NB4 (cell line): ENCODE data around the gene CDPF1.

Experiments
- DNase-seq: peaks from one replicate; pipeline ENCODE4 v3.0.0; 2010; ENCODE audit warnings: low read depth
- H3K4me3 ChIP-seq: one replicate; pipeline ENCODE4 v1.5.1; 2011; ENCODE audit warnings: mild to moderate bottlenecking, low read depth, low read length, moderate library complexity
- MYC ChIP-seq: IDR thresholded peaks from 2 replicates; pipeline ENCODE4 v1.6.1; 2011; ENCODE audit warnings: low read depth, low read length
- POLR2A ChIP-seq: IDR thresholded peaks from 2 replicates; pipeline ENCODE4 v1.6.1; 2011; ENCODE audit warnings: mild to moderate bottlenecking; ENCODE audit not compliant: insufficient read length; ENCODE audit errors: extremely low read depth
- TF ChIP-seq, protein P1 (sequence below): IDR thresholded peaks from 2 replicates; pipeline ENCODE4 v1.6.1; 2011; ENCODE audit warnings: low read depth, low read length
- TF ChIP-seq, protein P2 (sequence below): IDR thresholded peaks from one replicate; pipeline ENCODE4 v1.5.1; 2012; ENCODE audit warnings: low read depth, low read length

Gene CDPF1

DNA sequence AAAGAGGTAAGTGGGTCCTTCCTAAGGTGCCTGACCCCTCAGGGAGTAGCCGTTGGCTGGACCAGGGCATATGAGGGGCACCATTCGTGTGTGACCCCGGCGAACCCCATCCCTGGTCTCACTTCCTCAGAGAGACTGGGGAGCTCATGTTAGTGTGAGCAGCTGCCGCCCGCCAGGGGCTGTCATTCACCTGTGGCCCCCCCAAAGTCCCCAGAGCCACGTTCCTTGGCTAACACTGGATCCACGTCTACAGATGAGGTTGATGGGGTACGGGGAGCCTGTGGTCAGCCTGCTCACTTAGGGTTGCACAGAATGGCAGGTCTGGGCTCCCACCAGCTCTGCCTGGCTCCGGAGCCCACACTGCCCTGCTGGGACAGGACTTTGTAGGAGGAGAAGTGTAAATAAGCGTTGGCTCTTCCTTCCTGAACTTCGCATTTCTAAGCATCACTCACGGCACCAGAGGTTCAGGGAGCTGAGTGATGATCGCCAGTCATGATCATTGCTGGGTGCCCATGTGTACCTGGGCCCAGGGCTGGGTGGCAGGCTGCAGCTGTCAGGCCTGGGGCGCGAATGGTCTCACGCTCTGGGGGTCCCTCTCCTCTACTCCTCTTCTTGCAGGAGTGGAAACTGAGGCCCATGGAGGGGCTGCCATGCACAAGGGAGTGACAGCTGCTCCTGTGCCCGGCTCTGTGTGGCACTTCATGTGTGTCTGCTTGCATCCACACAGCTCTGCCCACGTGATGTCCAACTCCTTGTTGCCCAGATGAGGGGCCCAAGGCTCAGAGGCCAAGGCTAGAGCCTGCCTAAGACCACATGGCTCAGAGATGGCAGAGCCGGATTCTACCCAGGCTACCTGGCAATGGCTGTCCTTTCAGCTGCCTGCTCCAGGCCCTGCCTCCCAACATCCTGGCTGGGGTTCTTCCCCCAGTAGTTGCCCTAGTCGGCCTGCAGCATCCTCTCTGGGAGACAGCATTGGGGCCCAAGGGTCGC, 28.9 kb upstream of the CDPF1 start:
- H3K4me3 ChIP-seq: no peak overlapping the region
- DNase-seq: no peak
- TF ChIP-seq POLR2A (no peak), MYC (no peak)
- TF ChIP-seq, protein P1, sequence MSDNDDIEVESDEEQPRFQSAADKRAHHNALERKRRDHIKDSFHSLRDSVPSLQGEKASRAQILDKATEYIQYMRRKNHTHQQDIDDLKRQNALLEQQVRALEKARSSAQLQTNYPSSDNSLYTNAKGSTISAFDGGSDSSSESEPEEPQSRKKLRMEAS: no peak
- TF ChIP-seq, protein P2, sequence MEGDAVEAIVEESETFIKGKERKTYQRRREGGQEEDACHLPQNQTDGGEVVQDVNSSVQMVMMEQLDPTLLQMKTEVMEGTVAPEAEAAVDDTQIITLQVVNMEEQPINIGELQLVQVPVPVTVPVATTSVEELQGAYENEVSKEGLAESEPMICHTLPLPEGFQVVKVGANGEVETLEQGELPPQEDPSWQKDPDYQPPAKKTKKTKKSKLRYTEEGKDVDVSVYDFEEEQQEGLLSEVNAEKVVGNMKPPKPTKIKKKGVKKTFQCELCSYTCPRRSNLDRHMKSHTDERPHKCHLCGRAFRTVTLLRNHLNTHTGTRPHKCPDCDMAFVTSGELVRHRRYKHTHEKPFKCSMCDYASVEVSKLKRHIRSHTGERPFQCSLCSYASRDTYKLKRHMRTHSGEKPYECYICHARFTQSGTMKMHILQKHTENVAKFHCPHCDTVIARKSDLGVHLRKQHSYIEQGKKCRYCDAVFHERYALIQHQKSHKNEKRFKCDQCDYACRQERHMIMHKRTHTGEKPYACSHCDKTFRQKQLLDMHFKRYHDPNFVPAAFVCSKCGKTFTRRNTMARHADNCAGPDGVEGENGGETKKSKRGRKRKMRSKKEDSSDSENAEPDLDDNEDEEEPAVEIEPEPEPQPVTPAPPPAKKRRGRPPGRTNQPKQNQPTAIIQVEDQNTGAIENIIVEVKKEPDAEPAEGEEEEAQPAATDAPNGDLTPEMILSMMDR: no peak

DNA sequence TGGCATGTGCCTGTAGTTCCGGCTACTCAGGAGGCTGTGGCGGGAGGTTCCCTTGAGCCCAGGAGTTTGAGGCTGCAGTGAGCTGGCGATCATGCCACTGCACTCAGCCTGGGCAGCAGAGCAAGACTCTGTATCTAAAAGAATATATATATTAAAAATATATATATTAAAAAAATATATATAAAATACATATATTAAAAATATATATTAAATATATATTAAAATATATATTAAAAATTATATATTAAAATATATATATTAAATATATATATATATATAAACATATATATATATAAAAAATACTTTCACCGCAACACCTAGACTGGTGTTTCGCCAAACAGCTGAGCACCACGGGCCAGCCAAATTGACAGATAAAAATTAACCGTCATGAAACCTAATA, 26.5 kb upstream of the CDPF1 start:
- TF ChIP-seq POLR2A (no peak), MYC (no peak)
- TF ChIP-seq, protein P1: no peak
- TF ChIP-seq, protein P2: no peak
- no peak overlapping the region for H3K4me3 ChIP-seq
- DNase-seq: no peak

DNA sequence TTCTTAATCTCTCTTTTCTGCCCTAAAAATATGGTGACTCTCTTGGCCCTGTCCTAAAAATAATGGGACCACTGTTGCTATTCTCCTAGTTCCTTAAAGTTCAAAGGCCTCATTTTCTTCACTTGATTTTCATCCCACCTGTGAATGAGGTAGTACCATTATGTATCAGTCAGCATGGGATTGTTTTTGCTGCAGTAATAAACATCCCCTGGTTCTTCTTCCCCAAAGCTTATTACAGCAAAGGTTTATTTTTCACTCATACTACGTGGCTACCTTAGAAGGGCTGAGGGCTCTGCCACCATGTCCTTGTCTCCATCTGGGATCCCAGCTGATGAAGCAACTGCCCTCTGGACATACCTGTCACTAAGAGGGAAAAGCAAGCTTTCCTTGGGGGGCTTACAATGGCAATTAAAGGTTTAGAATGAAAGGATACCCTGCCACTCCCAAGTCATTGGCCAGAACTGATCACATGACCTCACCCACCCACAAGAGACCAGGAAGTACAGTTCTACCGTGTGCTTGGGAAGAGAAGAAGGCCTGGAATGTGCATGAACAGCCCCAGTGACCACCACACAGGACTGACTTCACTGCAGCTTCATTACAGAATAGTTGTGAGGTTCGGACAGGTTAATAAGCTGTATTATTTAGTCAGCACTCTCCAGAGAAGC, 25.5 kb upstream of the CDPF1 start:
- DNase-seq: no peak
- H3K4me3 ChIP-seq: no peak overlapping the region
- no peak for TF ChIP-seq POLR2A
- TF ChIP-seq, protein P2: no peak
- no peak for TF ChIP-seq MYC
- TF ChIP-seq, protein P1: no peak

DNA sequence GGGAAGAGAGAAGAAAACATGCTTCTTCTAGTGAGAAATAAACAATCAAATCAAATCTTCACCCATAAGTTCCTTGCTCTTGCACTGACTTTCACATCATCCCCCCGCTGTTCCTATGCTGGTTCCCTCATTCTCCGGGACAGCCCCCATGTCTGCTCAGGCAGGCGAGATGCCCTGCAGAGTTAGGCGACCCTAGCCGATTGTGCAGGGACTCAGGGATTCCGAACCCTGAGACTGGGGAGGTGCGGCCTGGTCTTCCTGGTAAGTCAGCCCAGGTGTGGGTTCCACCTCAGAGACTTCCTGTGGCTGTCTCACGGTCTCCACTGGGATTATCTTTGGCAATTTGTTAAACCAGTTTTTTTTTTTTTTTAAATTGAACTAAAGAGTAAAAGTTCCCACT, 24.3 kb upstream of the CDPF1 start:
- TF ChIP-seq, protein P1: no peak
- TF ChIP-seq, protein P2: no peak
- no peak for TF ChIP-seq POLR2A
- TF ChIP-seq MYC: no peak
- no peak for DNase-seq
- no peak overlapping the region for H3K4me3 ChIP-seq

DNA sequence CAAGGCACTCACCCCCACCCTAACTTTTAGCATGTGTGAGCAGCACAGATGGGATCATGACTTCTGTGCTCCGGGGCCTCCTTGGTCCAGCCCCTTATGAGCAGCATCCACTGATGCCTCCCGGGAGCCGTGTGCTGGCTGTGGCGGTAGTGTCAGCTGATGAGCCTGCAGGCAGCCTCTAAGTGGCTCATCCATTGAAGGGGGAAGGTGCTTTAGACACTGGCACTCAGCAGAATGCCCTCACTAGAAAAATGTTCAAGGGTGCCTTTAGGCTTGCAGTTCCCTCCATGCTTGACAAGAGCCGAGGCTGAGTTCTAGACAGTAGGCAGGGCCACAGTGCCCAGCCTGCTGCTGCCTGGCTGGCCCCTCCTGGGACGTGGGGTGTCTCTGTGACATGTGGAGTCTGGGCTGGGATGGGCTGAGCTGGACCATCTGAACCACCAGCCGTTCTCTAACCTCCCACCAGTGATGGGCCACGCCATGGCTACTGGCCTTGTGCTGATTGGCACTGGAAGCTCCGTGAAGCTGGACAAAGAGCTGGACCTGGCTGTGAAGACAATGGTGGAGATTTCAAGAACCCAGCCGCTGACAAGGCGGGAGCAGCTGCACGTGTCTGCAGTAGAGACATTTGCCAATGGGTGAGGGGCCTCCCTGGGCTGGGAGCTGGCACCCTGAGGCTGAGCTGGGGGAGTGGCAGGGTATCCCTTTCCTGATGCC, 23.5 kb upstream of the CDPF1 start:
- no peak for DNase-seq
- TF ChIP-seq MYC (no peak), POLR2A (no peak)
- TF ChIP-seq, protein P1: no peak
- TF ChIP-seq, protein P2: no peak
- no peak overlapping the region for H3K4me3 ChIP-seq
